K562 (cell line): Measurements from ENCODE around the gene PRR19. TPM values are rescaled to one million over a fixed set of nuclear protein-coding genes. Genes with fewer than 3 reads are reported as not detected.
A peak's percentile ranks its signal among the peaks of the same experiment; 100 is the strongest.

Experiments
- ATAC-seq: fragments of 200-7000 bp; cut with Tn5 transposase; 3 replicates; pipeline ENCODE4 v1.9.1; 2020; ENCODE audit warnings: moderate library complexity
- BruUV-seq: library from RNA; stranded (reverse); fragments of 400-500 nt; replicated peaks from 2 replicates; lab custom pipeline; 2021; lab: Mats Ljungman, UMichigan
- CTCF ChIA-PET: fragments of 300-600 bp; formaldehyde crosslinking; extraction: SDS; loops from one replicate; lab custom pipeline; 2021; ENCODE audit warnings: low intra/inter-chr PET ratio; lab: Yijun Ruan, JAX
- POLR2A ChIA-PET: fragments of 300-600, 350-650 bp; sonication (Branson Sonifier 250); formaldehyde crosslinking; extraction: SDS; loops from one replicate; lab custom pipeline; 2021; ENCODE audit warnings: antibody characterized with exemption, inconsistent platforms; lab: Yijun Ruan, JAX
- DNase-seq, 4 experiments: peaks; one replicate each; pipeline versions ENCODE4 v3.0.0 to v3.0.0-alpha.2; 2011 to 2018; ENCODE audit warnings: low spot score in 3 of 4, mixed read lengths in 3 of 4; ENCODE audit errors: extremely low read depth in 1 of 4
- FAIRE-seq: peaks from 2 replicates; lab custom pipeline; 2011; peaks lifted over from hg19 to GRCh38; lab: Jason Lieb, UNC
- H2AFZ ChIP-seq: 2 replicates; pipeline ENCODE4 v1.6.0; 2011; ENCODE audit warnings: low read depth, low read length, control low read depth, inconsistent platforms
- H3K27ac ChIP-seq: fragments of 200-600 bp; 3 replicates; pipeline ENCODE4 v1.8.0; 2011; ENCODE audit warnings: low read depth, mild to moderate bottlenecking, control low read depth, inconsistent platforms, low read length, moderate library complexity, mixed read lengths; ENCODE audit errors: extremely low read depth
- H3K27me3 ChIP-seq, 2 experiments: fragments of 300-600 bp in 1 of 2; 2 replicates in 1 of 2; 3 replicates in 1 of 2; pipeline versions ENCODE4 v1.6.0 to v1.8.0; 2011; ENCODE audit warnings: inconsistent platforms in 2 of 2, low read length in 2 of 2, mild to moderate bottlenecking in 1 of 2, mixed read lengths in 1 of 2, moderate library complexity in 1 of 2; ENCODE audit not compliant: control insufficient read depth in 2 of 2, insufficient read depth in 2 of 2
- H3K36me3 ChIP-seq: fragments of 300-600 bp; 3 replicates; pipeline ENCODE4 v1.8.0; 2011; ENCODE audit warnings: mild to moderate bottlenecking, low read length, inconsistent platforms; ENCODE audit not compliant: control insufficient read depth, insufficient read depth
- H3K4me1 ChIP-seq, 2 experiments: fragments of 200-600 bp in 1 of 2; replicated peaks in 1 of 2; 2 replicates in 1 of 2; 3 replicates in 1 of 2; pipeline versions ENCODE4 v1.5.1 to v1.8.0; 2011; ENCODE audit warnings: inconsistent platforms in 2 of 2, low read length in 2 of 2, mild to moderate bottlenecking in 1 of 2, mixed read lengths in 1 of 2, moderate library complexity in 1 of 2; ENCODE audit not compliant: control insufficient read depth in 2 of 2, insufficient read depth in 2 of 2
- H3K4me2 ChIP-seq: 2 replicates; pipeline ENCODE4 v1.6.1; 2011; ENCODE audit warnings: low read length, control low read depth, inconsistent platforms, mixed read lengths; ENCODE audit not compliant: insufficient read depth
- H3K4me3 ChIP-seq: fragments of 200-600 bp; sonication (generic), shearing (Covaris generic); 2 replicates; pipeline ENCODE4 v1.5.1; 2016; ENCODE audit warnings: control low read depth, inconsistent platforms
- H3K79me2 ChIP-seq: fragments of 200-600 bp; 3 replicates; pipeline ENCODE4 v1.8.0; 2011; ENCODE audit warnings: low read length, inconsistent platforms; ENCODE audit not compliant: control insufficient read depth, insufficient read depth
- H3K9ac ChIP-seq, 2 experiments: 2 replicates each; pipeline versions ENCODE4 v1.6.0 to v1.6.1; 2011; ENCODE audit warnings: low read depth in 2 of 2, low read length in 2 of 2, control low read depth in 1 of 2, inconsistent platforms in 1 of 2, mild to moderate bottlenecking in 1 of 2, mixed read lengths in 1 of 2; ENCODE audit not compliant: insufficient read depth in 1 of 2
- H3K9me1 ChIP-seq: one replicate; pipeline ENCODE4 v1.6.0; 2011; ENCODE audit warnings: inconsistent platforms, mild to moderate bottlenecking, low read length, moderate library complexity; ENCODE audit not compliant: control insufficient read depth, insufficient read depth
- H3K9me3 ChIP-seq: replicated peaks from 2 replicates; pipeline ENCODE4 v1.5.1; 2011; ENCODE audit warnings: low read depth, low read length, inconsistent platforms; ENCODE audit not compliant: control insufficient read depth, insufficient read depth
- H4K20me1 ChIP-seq: replicated peaks from 2 replicates; pipeline ENCODE4 v1.6.1; 2011; ENCODE audit warnings: low read length, inconsistent platforms, mixed read lengths; ENCODE audit not compliant: control insufficient read depth, insufficient read depth
- CC2D1A ChIP-seq: fragments of 450-650 bp; IDR thresholded peaks from 2 replicates; pipeline ENCODE4 v1.6.1; 2017; ENCODE audit warnings: mild to moderate bottlenecking
- CREB3L1 ChIP-seq: fragments of 450-650 bp; IDR thresholded peaks from 2 replicates; pipeline ENCODE4 v1.6.1; 2014; ENCODE audit warnings: low read depth, mild to moderate bottlenecking, moderate library complexity, borderline replicate concordance
- ERF ChIP-seq: fragments of 450-650 bp; formaldehyde crosslinking; IDR thresholded peaks from 2 replicates; pipeline ENCODE4 v1.4.0; 2020; ENCODE audit warnings: mild to moderate bottlenecking, mixed read lengths
- ESRRB ChIP-seq: fragments of 250-450 bp; sonication (Bioruptor Pico); IDR thresholded peaks from 2 replicates; pipeline ENCODE4 v1.5.0; 2020; ENCODE audit warnings: mild to moderate bottlenecking, moderate library complexity, borderline replicate concordance
- MIER1 ChIP-seq: fragments of 450-650 bp; IDR thresholded peaks from 2 replicates; pipeline ENCODE4 v1.6.1; 2016; ENCODE audit warnings: antibody characterized with exemption, mild to moderate bottlenecking, low read depth
- PHTF2 ChIP-seq: fragments of 250-450 bp; sonication (Bioruptor Pico); IDR thresholded peaks from 2 replicates; pipeline ENCODE4 v1.5.0; 2021; ENCODE audit warnings: mild to moderate bottlenecking
- RCOR1 ChIP-seq, 2 experiments: IDR thresholded peaks; 2 replicates each; pipeline ENCODE4 v1.6.1; 2012; ENCODE audit warnings: low read depth in 2 of 2, low read length in 2 of 2, borderline replicate concordance in 1 of 2, improper control_type of control experiment in 1 of 2
- SREBF2 ChIP-seq: sonication (generic); formaldehyde crosslinking; IDR thresholded peaks from 2 replicates; pipeline ENCODE4 v1.4.0; 2020; ENCODE audit warnings: mild to moderate bottlenecking, missing genetic modification reagents
- ZNF184 ChIP-seq: sonication (generic); formaldehyde crosslinking; IDR thresholded peaks from 2 replicates; pipeline ENCODE4 v1.5.0; 2020; ENCODE audit warnings: missing genetic modification reagents
- ZNF239 ChIP-seq: fragments of 250-450 bp; sonication (Bioruptor Pico); IDR thresholded peaks from 2 replicates; pipeline ENCODE4 v1.4.0; 2020; ENCODE audit warnings: mild to moderate bottlenecking
- ZNF282 ChIP-seq: sonication (generic); formaldehyde crosslinking; IDR thresholded peaks from 2 replicates; pipeline ENCODE4 v1.8.1; 2023; ENCODE audit warnings: missing genetic modification reagents
- ZNF316 ChIP-seq: fragments of 450-650 bp; IDR thresholded peaks from 2 replicates; pipeline ENCODE4 v1.6.1; 2016
- ZNF407 ChIP-seq: fragments of 450-650 bp; IDR thresholded peaks from 2 replicates; pipeline ENCODE4 v1.6.1; 2016; ENCODE audit warnings: low read depth
- WGBS: fragments of 100-300 bp; shearing (Covaris generic); methylation state at CpG from one replicate; pipeline ENCODE4 v1.1.6; 2016; ENCODE audit warnings: low coverage, mixed read lengths; ENCODE audit not compliant: insufficient coverage; ENCODE audit errors: missing lambda C conversion rate; 5-methylcytosine and 5-hydroxymethylcytosine counted together
- in situ Hi-C: fragments of 300-500 bp; cut with MboI; formaldehyde crosslinking; loops from 4 replicates; pipeline ENCODE4 v1.15.0; 2018; ENCODE audit warnings: inconsistent platforms, mixed read lengths
- intact Hi-C: fragments of 100-400 bp; cut with micrococcal nuclease; formaldehyde crosslinking; loops from 2 replicates; pipeline ENCODE4 v1.14.2; 2022
- polyA plus RNA-seq, 8 experiments: library from polyadenylated mRNA; depleted of rRNA in 4 of 8; stranded (reverse) in 5 of 8; unstranded in 3 of 8; fragments of >200 nt; fragmentation: Nextera tagmentation in 2 of 8; fragmentation: Illumina TruSeq in 1 of 8; extraction: Ambion mirVana in 2 of 8; extraction: Trizol in 1 of 8; gene quantifications; 2 replicates each; pipeline versions ENCODE4 v1.2.1 to v1.2.3, GENCODE V29; 2011 to 2014; ENCODE audit warnings: inconsistent platforms in 1 of 8, missing spikeins in 1 of 8
- total RNA-seq, 7 experiments: library from RNA; depleted of rRNA in 6 of 7; stranded (reverse); fragments of >200 nt in 6 of 7; fragmentation: Illumina TruSeq in 2 of 7; extraction: Trizol in 2 of 7; gene quantifications; 2 replicates each; pipeline versions ENCODE4 v1.2.1 to v1.2.3, GENCODE V29; 2011 to 2021; ENCODE audit warnings: low replicate concordance in 1 of 7

PRR19 gene
- total and polyA plus RNA-seq, 9 of the 15 experiments (the other 6 are each of a cell fraction or from before 2014, with no cell fraction given), result 0.10 to 1.6 (median 0.54) TPM

GRCh38 chr19:42287017-42287826 lies 14.7 kb upstream of the PRR19 start:
- Histone ChIP-seq H3K27me3 (no peaks in the 10 kb centered on the region; a peak in 1 of 5 replicates), H3K4me1 (peaks cover 28 to 79% of the 10 kb centered on the region in 2 experiments), H3K27ac (no peak overlapping the region), H3K79me2 (peaks cover 37% of the 10 kb centered on the region), H3K4me2 (no peak overlapping the region), H3K9me1 (no peaks in the 10 kb centered on the region), H3K9me3 (no peaks in the 10 kb centered on the region), H2AFZ (no peak overlapping the region), H3K9ac (peak overlapping the region in 1 of 2 experiments; percentile 21; a peak in 1 of 4 replicates), H3K4me3 (no peak overlapping the region), H3K36me3 (peaks cover 57% of the 10 kb centered on the region; the same call in 2 of the 3 replicates), H4K20me1 (0 out of 2 replicates have a peak, but pooled peaks cover 8% of the 10 kb centered on the region)
- no peak for DNase-seq
- intact Hi-C loops (no loop called here), in situ Hi-C loops (no loop called here)
- no peak for ATAC-seq
- BruUV-seq, result no TSS peak
- POLR2A ChIA-PET, result interaction anchor here (0.6 to 1.2 kb wide), 4 partner anchors 9 to 98 kb away, joined by 3 to 4 read pairs (median 3); partner anchors contain the start of genes PAFAH1B3 and PRR19
- CTCF ChIA-PET, result no interaction called here
- no peak for FAIRE-seq
- WGBS, result 93% methylated on average over 25 of the region's 30 CpGs
- no peak for TF ChIP-seq CREB3L1
- TF ChIP-seq RCOR1 (IDR thresholded peaks at IDR 0.05; ENCODE audit: borderline replicate concordance in 1 of 2, low read depth in 2 of 2, low read length in 2 of 2), result no peak
- no peak for TF ChIP-seq ZNF407
- no peak for TF ChIP-seq ERF (CRISPR knock-in tag)
- no peak for TF ChIP-seq CC2D1A
- TF ChIP-seq ZNF184, result no peak
- TF ChIP-seq PHTF2 (CRISPR knock-in tag), result no peak
- no peak for TF ChIP-seq ZNF282 (CRISPR knock-in tag)
- 0 out of 2 replicates have a peak, but pooled peaks have one; percentile 89 for TF ChIP-seq ZNF316
- TF ChIP-seq SREBF2, result no peak
- TF ChIP-seq MIER1, result no peak
- TF ChIP-seq ZNF239 (CRISPR knock-in tag), result no peak
- no peak for TF ChIP-seq ESRRB (CRISPR knock-in tag)
